H9 (cell line): ENCODE results near the gene CCDC192. TPM values are rescaled to one million over a fixed set of nuclear protein-coding genes. Genes with fewer than 3 reads are reported as not detected.

Experiments
- DNase-seq: peaks from one replicate; pipeline ENCODE4 v3.0.0-alpha.2; 2017
- H2AFZ ChIP-seq: one replicate; pipeline ENCODE4 v1.6.1; 2013; ENCODE audit warnings: mild to moderate bottlenecking, low read length, control low read depth, moderate library complexity
- H2AK5ac ChIP-seq: 2 replicates; pipeline ENCODE4 v1.6.1; 2013; ENCODE audit warnings: low read length, control low read depth, mixed read lengths; ENCODE audit not compliant: insufficient read length
- H2BK120ac ChIP-seq: one replicate; pipeline ENCODE4 v1.6.1; 2013; ENCODE audit warnings: low read depth, mild to moderate bottlenecking, low read length, control low read depth, inconsistent platforms; ENCODE audit not compliant: poor library complexity, severe bottlenecking
- H2BK12ac ChIP-seq: 2 replicates; pipeline ENCODE4 v1.6.1; 2013; ENCODE audit warnings: low read length, control low read depth, mixed read lengths, low read depth; ENCODE audit not compliant: insufficient read length
- H2BK15ac ChIP-seq: 2 replicates; pipeline ENCODE4 v1.6.1; 2013; ENCODE audit warnings: low read depth, low read length, control low read depth
- H2BK20ac ChIP-seq: one replicate; pipeline ENCODE4 v1.6.1; 2013; ENCODE audit warnings: low read depth, mild to moderate bottlenecking, low read length, control low read depth, inconsistent platforms; ENCODE audit not compliant: poor library complexity, severe bottlenecking
- H2BK5ac ChIP-seq: 2 replicates; pipeline ENCODE4 v1.6.1; 2013; ENCODE audit warnings: low read length, control low read depth, mixed read lengths; ENCODE audit not compliant: insufficient read length
- H3K14ac ChIP-seq: 2 replicates; pipeline ENCODE4 v1.6.1; 2013; ENCODE audit warnings: low read length, control low read depth; ENCODE audit not compliant: insufficient read depth
- H3K18ac ChIP-seq: 2 replicates; pipeline ENCODE4 v1.6.1; 2013; ENCODE audit warnings: low read depth, mild to moderate bottlenecking, mixed read lengths, low read length, control low read depth; ENCODE audit not compliant: insufficient read length
- H3K23ac ChIP-seq: 2 replicates; pipeline ENCODE4 v1.6.1; 2013; ENCODE audit warnings: low read length, control low read depth, mixed read lengths, low read depth; ENCODE audit not compliant: insufficient read length
- H3K23me2 ChIP-seq: 2 replicates; pipeline ENCODE4 v1.6.1; 2013; ENCODE audit warnings: low read depth, mild to moderate bottlenecking, mixed read lengths, low read length, control low read depth; ENCODE audit not compliant: insufficient read length, poor library complexity, severe bottlenecking
- H3K27ac ChIP-seq: 2 replicates; pipeline ENCODE4 v1.5.1; 2013; ENCODE audit warnings: low read length, control low read depth, mixed read lengths, low read depth; ENCODE audit not compliant: insufficient read length
- H3K27me3 ChIP-seq: 2 replicates; pipeline ENCODE4 v1.6.1; 2013; ENCODE audit warnings: low read length, control low read depth, inconsistent platforms; ENCODE audit not compliant: insufficient read depth
- H3K4ac ChIP-seq: 2 replicates; pipeline ENCODE4 v1.6.1; 2013; ENCODE audit warnings: low read depth, mild to moderate bottlenecking, control low read depth, inconsistent platforms, low read length, moderate library complexity
- H3K4me1 ChIP-seq: 2 replicates; pipeline ENCODE4 v1.6.1; 2013; ENCODE audit warnings: low read length, control low read depth, inconsistent platforms; ENCODE audit not compliant: insufficient read depth
- H3K4me2 ChIP-seq: 2 replicates; pipeline ENCODE4 v1.6.1; 2013; ENCODE audit warnings: low read length, control low read depth, mixed read lengths; ENCODE audit not compliant: insufficient read length, insufficient read depth
- H3K56ac ChIP-seq: 2 replicates; pipeline ENCODE4 v1.6.1; 2013; ENCODE audit warnings: low read depth, mild to moderate bottlenecking, mixed read lengths, low read length, control low read depth; ENCODE audit not compliant: insufficient read length
- H3K79me1 ChIP-seq: 2 replicates; pipeline ENCODE4 v1.6.1; 2013; ENCODE audit warnings: low read depth, mild to moderate bottlenecking, moderate library complexity, low read length, control low read depth, inconsistent platforms; ENCODE audit not compliant: insufficient read depth, poor library complexity, severe bottlenecking
- H3K79me2 ChIP-seq: 2 replicates; pipeline ENCODE4 v1.6.1; 2013; ENCODE audit warnings: low read length, control low read depth, inconsistent platforms; ENCODE audit not compliant: insufficient read depth
- H3K9ac ChIP-seq: 2 replicates; pipeline ENCODE4 v1.6.1; 2013; ENCODE audit warnings: low read length, control low read depth, mixed read lengths; ENCODE audit not compliant: insufficient read length; ENCODE audit errors: extremely low read depth
- H3K9me3 ChIP-seq: one replicate; pipeline ENCODE4 v1.6.1; 2013; ENCODE audit warnings: low read depth, low read length, inconsistent platforms; ENCODE audit not compliant: control insufficient read depth
- H3T11ph ChIP-seq: one replicate; pipeline ENCODE4 v1.6.1; 2013; ENCODE audit warnings: mild to moderate bottlenecking, low read length, control low read depth, inconsistent platforms
- H4K20me1 ChIP-seq: one replicate; pipeline ENCODE4 v1.6.1; 2013; ENCODE audit not compliant: control insufficient read depth, insufficient read length, insufficient read depth
- H4K5ac ChIP-seq: 2 replicates; pipeline ENCODE4 v1.6.1; 2013; ENCODE audit warnings: low read depth, mild to moderate bottlenecking, mixed read lengths, low read length, control low read depth; ENCODE audit not compliant: insufficient read length
- H4K8ac ChIP-seq: replicated peaks from 2 replicates; pipeline ENCODE4 v1.6.1; 2013; ENCODE audit warnings: low read length, control low read depth, mixed read lengths, low read depth; ENCODE audit not compliant: insufficient read length
- H4K91ac ChIP-seq: 2 replicates; pipeline ENCODE4 v1.6.1; 2013; ENCODE audit warnings: low read depth, mild to moderate bottlenecking, moderate library complexity, mixed read lengths, low read length, control low read depth; ENCODE audit not compliant: insufficient read length
- H3K27ac Mint-ChIP-seq, 3 experiments: 2 replicates in 2 of 3; 3 replicates in 1 of 3; pipeline ENCODE4 v1.8.0; 2020 to 2021; ENCODE audit warnings: mixed read lengths in 3 of 3, mild to moderate bottlenecking in 1 of 3, moderate library complexity in 1 of 3
- H3K27me3 Mint-ChIP-seq: 2 replicates; pipeline ENCODE4 v1.8.0; 2021; ENCODE audit warnings: low read depth, mild to moderate bottlenecking, moderate library complexity, mixed read lengths
- H3K36me3 Mint-ChIP-seq, 3 experiments: 2 replicates in 2 of 3; 3 replicates in 1 of 3; pipeline ENCODE4 v1.8.0; 2020 to 2021; ENCODE audit warnings: low read depth in 3 of 3, mixed read lengths in 3 of 3; ENCODE audit not compliant: insufficient read depth in 1 of 3
- H3K4me1 Mint-ChIP-seq, 2 experiments: 2 replicates each; pipeline ENCODE4 v1.8.0; 2020; ENCODE audit warnings: mixed read lengths in 2 of 2
- H3K4me3 Mint-ChIP-seq, 2 experiments: 2 replicates in 1 of 2; 3 replicates in 1 of 2; pipeline ENCODE4 v1.8.0; 2020 to 2021; ENCODE audit warnings: mild to moderate bottlenecking in 2 of 2, mixed read lengths in 2 of 2, moderate library complexity in 1 of 2
- H3K9me3 Mint-ChIP-seq, 2 experiments: 2 replicates in 1 of 2; 3 replicates in 1 of 2; pipeline ENCODE4 v1.8.0; 2020; ENCODE audit warnings: mild to moderate bottlenecking in 2 of 2, mixed read lengths in 2 of 2, moderate library complexity in 1 of 2
- WGBS: extraction: QIAGEN DNeasy Blood & Tissue Kit; methylation state at CpG from one replicate; pipeline ENCODE4 v1.1.7; 2013; ENCODE audit warnings: missing lambda C conversion rate, low lambda C conversion rate, mixed read lengths; ENCODE audit not compliant: insufficient read length; ENCODE audit errors: extremely low coverage; 5-methylcytosine and 5-hydroxymethylcytosine counted together
- total RNA-seq: library from RNA; stranded (reverse); gene quantifications from 2 replicates; pipeline ENCODE4 v1.2.1, GENCODE V29; 2021
- TF ChIP-seq, protein P1 (sequence below): fragments of 200-600 bp; sonication (generic); conservative IDR thresholded peaks from 3 replicates; pipeline ENCODE4 v1.8.0; 2021; ENCODE audit warnings: antibody characterized with exemption, mild to moderate bottlenecking

CCDC192 gene
- total RNA-seq, 1 experiment from 2014 or later = not detected

DNA sequence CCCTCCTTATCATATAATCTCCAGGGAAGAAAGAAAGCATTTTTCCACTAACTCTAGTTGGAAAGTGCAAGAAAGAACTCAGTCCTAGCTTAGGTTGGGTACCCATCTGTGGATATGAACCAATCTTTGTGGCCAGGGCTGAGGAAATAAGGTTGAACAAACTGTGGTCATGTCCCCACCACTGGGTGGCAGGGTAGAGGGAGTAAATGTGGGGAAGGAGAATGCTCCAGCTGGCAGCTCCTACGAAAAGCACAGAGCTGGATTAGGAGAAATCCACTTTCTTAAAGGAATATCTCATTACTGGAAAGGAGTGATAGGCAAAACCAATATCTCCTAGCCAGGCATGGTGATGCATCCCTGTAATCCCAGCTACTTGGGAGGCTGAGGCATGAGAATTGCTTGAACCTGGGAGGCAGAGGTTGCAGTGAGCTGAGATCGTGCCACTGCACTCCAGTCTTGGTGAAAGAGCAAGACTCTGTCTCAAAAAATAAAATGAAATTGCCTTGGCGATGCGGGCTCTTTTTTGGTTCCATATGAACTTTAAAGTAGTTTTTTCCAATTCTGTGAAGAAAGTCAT lies 175.1 kb downstream of the CCDC192 start:
- no peak overlapping the region for H4K5ac ChIP-seq
- no peak overlapping the region for H2AK5ac ChIP-seq
- no peak overlapping the region for H4K91ac ChIP-seq
- H3K56ac ChIP-seq = no peak overlapping the region
- WGBS = no CpG with 5 or more reads among the region's 4 CpGs
- no peak overlapping the region for H3K27ac Mint-ChIP-seq
- no peak overlapping the region for H2AFZ ChIP-seq
- H3K9me3 Mint-ChIP-seq = no peaks in the 10 kb centered on the region; a peak in 1 of 5 replicates
- no peak overlapping the region for H3K9ac ChIP-seq
- no peak overlapping the region for H2BK120ac ChIP-seq
- no peak overlapping the region for H3K14ac ChIP-seq
- DNase-seq = peak; percentile 52
- no peak overlapping the region for H3K27ac ChIP-seq
- no peak overlapping the region for H2BK5ac ChIP-seq
- no peak overlapping the region for H4K8ac ChIP-seq
- H3K27me3 ChIP-seq = no peaks in the 10 kb centered on the region
- no peak overlapping the region for H3K18ac ChIP-seq
- H2BK12ac ChIP-seq = no peak overlapping the region
- no peak overlapping the region for H3T11ph ChIP-seq
- no peaks in the 10 kb centered on the region for H3K4me1 ChIP-seq
- TF ChIP-seq, protein P1, sequence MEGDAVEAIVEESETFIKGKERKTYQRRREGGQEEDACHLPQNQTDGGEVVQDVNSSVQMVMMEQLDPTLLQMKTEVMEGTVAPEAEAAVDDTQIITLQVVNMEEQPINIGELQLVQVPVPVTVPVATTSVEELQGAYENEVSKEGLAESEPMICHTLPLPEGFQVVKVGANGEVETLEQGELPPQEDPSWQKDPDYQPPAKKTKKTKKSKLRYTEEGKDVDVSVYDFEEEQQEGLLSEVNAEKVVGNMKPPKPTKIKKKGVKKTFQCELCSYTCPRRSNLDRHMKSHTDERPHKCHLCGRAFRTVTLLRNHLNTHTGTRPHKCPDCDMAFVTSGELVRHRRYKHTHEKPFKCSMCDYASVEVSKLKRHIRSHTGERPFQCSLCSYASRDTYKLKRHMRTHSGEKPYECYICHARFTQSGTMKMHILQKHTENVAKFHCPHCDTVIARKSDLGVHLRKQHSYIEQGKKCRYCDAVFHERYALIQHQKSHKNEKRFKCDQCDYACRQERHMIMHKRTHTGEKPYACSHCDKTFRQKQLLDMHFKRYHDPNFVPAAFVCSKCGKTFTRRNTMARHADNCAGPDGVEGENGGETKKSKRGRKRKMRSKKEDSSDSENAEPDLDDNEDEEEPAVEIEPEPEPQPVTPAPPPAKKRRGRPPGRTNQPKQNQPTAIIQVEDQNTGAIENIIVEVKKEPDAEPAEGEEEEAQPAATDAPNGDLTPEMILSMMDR = peak; percentile 74
- H3K4me1 Mint-ChIP-seq = peaks cover 8% of the 10 kb centered on the region in 2 experiments
- no peaks in the 10 kb centered on the region for H3K9me3 ChIP-seq
- no peaks in the 10 kb centered on the region for H3K23me2 ChIP-seq
- H3K4me3 Mint-ChIP-seq = no peak overlapping the region
- H3K36me3 Mint-ChIP-seq = no peaks in the 10 kb centered on the region
- no peak overlapping the region for H3K23ac ChIP-seq
- no peaks in the 10 kb centered on the region for H3K79me1 ChIP-seq
- H3K4me2 ChIP-seq = no peak overlapping the region
- H3K27me3 Mint-ChIP-seq = no peaks in the 10 kb centered on the region
- H3K79me2 ChIP-seq = no peaks in the 10 kb centered on the region
- H4K20me1 ChIP-seq = no peaks in the 10 kb centered on the region
- no peak overlapping the region for H2BK15ac ChIP-seq
- no peak overlapping the region for H2BK20ac ChIP-seq
- H3K4ac ChIP-seq = no peak overlapping the region
